GM03348 (cell line): ENCODE results near the gene NFIA.

Source experiments
- DNase-seq: peaks from one replicate; pipeline ENCODE4 v3.0.0; 2012; ENCODE audit warnings: low spot score

The NFIA gene

GRCh38 chr1:61299463-61299862, 217.1 kb downstream of the NFIA start:
- DNase-seq: no peak

DNA sequence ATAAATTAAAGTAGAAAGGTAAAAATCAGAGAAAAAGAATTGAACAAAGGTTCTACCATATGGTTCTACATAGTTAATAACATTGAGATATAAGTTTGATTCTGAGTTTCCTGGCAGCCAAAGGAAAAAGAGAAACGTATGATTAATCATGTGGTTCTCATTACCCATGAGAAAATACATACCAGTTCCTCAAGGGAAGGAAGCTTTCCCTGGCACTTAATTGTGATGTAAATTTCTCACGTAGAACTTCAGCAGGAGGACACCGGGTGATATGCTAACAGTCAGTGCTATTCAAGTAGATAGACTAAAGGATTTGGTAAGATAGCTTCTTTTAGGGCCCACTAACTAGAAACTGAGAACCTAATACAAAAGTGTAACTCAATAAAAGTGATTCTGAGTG, 218.5 kb downstream of the NFIA start:
- DNase-seq: no peak

GRCh38 chr1:61301824-61302657, 219.7 kb downstream of the NFIA start:
- peak; percentile 40 for DNase-seq

- no peak for DNase-seq
Observed at GRCh38 chr1:61307422-61308142, 225.2 kb downstream of the NFIA start.

DNA sequence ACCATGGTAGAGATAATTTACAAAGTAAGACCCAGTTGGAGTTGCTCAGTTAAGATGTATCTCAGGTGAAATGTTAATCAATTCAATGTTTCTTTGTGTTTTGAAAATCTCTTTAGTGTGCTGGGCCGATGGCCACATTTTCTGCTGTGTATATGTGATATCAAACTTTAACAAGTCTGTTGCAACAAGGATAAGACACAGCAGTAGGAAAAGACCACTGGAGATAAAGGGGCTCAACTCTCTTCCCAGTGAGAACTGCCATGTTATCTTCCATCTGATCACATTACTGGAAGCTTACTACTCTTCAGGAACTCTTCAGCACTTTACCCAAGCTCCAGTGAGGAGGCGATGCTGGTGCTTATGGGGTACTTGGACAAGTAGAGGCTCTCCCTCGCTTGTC, 227.7 kb downstream of the NFIA start:
- DNase-seq: no peak

DNA sequence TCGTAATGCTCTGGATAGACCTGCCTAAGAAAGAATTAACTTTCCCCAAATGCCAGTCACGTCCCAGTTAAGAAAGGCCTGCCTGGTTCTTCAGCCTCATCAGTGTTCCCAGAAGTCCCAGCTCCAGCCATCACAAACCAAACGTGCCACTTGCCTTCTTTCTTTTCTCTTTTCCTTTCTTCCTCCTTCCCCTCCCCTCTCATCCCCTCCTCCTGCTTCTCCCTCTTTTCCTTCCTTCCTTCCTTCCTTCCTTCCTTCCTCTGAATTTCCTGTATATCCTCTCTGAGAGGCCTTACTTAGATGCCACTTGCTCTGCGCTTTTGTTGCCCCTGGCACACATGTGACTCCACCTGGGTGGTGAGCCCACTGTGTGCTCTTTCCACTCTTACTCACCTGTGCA, 228.2 kb downstream of the NFIA start:
- DNase-seq: no peak

GRCh38 chr1:61313906-61314422, 231.6 kb downstream of the NFIA start:
- no peak for DNase-seq

DNA sequence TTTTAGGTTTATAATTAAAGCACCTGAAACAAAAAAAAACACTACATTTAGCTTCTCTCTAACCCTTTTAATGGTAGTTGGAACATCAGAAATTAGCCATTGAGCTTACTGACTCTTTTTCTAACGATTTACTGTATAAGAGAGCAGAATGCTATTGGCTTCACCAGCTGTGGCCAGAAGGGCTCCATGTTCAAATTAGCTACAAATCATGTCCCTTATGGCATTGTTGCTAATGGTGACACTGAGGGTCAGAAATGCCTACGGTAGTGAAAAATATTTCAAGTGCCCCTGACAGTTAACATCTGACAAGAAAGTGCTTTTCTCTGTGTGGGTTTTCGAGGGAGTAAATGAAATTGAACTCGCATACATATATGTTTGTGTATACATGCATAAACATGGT, 232.7 kb downstream of the NFIA start:
- DNase-seq: no peak

GRCh38 chr1:61316493-61316892, 234.1 kb downstream of the NFIA start:
- DNase-seq: no peak

DNA sequence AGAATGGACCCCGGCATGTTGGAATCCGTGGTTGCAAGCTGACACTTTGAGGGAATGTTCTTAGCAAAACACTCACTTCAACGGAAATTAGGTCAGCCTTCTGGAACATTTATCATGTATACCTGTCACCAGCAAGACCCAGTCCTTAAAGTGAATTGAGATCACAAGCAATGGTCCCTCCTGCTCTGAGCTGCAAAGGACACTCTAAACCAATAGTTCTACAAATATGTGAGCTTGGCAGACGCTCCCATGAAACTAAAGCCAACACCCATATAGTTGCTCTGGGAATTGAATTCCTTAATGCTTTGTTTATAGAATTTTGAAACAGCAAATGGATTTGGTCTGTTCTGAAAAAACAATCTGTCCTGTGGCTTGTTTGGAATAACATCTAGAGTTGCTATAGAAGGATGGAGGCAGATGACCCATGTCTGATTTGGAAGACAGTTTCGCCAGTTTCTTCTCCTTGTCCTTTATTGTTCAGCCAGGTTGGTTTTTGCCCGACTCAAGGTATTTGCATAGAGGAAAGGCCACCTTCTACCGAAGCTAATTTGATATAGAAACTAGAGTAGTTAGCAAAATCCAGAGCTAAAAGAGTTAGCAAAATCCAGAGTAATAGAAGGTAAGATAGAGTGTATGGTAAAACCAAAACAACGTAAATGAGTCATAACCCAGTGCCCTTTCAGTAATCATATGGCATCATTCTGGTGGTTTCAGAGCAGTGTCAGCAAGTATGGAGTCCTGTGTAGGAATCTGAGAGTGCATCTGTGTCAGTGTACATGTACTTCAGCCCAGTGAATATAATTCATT, 236.2 kb downstream of the NFIA start:
- DNase-seq: peak; percentile 69

DNA sequence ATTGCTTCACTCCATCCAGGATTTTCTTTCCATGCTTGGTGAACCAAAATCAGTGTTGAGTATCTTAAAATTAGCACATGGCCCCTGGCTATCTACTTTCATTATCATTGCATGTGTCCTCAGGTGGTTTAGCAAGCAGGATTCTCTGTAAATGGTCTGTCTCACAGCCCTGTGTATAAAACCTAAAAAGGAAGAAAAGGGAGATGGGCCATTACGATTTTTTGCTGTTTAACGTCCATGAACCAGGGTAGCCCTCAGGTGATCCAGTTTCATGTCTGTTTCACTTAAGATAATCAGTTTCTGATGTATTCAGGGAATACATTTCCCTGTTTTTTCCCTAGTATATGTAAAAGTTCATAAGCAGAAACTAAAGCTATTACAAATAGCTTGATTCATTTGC, 238.2 kb downstream of the NFIA start:
- DNase-seq: no peak

- no peak for DNase-seq
Observed at GRCh38 chr1:61322008-61322744, 239.8 kb downstream of the NFIA start.

DNA sequence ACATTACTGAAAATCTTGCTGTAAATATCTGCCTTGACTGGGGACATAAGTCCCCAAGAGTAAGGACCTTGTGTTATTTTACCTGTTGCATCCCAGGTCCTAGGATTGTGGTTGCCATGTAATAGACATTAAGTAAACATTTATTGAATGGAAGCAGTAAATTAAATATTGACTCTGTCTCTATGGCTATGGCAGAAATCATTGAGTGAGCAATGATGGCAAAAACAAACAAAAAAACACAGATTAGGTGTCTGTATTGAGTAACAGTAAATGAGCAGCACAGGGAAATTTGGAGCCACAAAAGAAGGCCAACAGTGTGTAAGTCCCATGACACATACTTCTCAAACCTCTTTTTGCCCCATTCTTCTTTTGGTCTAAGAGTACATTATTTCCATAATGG, 240.4 kb downstream of the NFIA start:
- no peak for DNase-seq

DNA sequence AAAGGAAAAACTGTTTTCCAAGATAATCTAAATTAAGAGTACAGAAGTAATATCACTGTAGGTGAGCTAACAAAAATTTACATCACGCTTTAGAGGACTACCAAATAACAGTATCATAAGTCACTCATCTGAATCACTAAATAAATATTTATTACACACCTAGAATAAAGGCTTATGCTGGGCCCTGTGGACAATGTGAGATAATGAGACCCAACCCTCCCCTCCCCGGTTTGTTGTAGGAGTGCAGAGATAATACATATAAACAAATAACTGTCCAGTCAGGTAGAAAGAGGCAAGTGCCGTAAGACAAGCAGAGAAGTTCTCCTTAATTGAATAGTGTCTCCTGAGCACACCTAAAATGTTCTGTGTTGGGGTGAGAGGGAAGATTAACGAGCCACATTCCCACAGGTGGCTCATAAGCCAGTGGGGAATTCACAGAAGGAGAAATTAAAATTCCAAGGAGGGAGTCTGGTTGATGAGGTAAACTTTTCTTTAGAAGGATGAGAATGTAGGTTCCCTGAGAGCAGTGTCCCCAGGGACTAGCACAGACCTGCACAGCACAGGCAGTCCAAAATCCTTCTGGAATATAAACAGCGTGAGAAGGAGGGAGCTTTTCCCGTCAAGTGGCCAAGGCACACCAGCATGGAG, 241.4 kb downstream of the NFIA start:
- DNase-seq: no peak

DNA sequence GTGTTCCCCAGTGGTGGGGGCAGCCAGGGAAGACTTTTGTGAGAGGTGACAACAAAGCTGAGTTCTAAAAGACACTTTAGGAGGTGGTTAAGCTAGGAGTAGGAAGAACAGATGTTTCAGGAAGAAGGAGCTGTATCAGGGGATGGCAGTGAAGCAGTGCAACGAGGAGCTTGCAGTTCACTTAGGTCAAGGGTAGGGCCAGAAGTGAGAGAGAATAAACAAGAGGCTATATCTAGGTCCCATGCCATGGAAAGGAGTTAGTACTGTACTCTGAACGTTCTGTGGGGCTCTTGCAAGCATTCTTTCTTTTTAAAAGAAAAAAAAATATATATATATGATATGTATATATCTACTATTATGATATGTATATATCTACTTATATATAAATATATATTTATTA, 244.4 kb downstream of the NFIA start:
- DNase-seq: no peak

DNA sequence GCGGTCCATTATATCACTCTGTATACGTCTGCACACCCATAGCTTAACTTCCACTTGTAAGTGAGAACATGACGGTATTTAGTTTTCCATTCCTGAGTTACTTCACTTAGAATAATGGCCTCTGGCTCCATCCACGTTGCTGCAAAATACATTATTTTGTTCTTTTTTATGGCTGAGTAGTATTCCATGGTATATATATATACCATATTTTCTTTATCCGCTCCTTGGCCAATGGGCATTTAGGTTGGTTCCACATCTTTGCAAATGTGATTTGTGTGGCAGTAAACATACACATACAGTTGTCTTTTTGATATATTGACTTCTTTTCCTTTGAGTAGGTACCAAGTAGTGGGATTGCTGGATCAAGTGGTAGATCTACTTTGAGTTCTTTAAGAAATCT, 245.1 kb downstream of the NFIA start:
- DNase-seq: no peak

GRCh38 chr1:61329556-61329955, 247.2 kb downstream of the NFIA start:
- no peak for DNase-seq

DNA sequence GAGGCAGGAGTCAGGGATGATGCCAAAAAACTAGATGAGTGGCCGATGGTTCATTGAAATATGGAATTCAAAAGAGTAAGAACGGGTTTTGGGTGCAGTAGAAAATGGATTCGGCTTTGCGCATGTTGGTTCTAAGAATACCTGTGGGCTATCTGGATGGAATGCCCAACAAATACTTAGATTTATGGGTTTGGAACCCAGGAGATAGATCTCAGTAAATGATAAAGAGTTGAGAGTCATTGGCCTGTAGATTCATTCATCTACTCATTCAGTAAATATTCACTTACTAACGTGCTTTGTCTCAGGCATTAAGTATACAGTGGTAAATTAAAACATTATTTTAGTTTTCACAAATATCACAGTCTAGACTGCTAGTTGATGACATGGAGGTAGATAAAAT, 247.7 kb downstream of the NFIA start:
- no peak for DNase-seq

DNA sequence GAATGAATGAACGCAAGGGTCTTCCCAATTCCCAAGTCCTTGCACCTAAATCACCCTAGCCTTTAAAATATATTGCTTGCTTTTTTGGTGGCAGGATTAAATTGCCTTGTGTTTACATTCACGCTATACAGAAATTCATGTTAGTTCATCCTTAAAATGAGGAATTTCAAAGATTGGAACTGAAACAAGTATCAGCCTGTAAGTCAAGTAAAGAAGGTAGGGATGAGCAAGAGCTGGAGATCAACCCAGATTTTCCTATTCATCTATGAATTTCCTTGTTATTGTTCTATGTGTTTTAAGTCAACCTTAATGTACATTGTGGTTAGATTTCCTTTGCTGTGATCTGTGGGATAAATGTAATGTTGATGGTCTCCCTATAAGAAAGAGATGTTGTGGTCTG, 248.2 kb downstream of the NFIA start:
- DNase-seq: no peak

DNA sequence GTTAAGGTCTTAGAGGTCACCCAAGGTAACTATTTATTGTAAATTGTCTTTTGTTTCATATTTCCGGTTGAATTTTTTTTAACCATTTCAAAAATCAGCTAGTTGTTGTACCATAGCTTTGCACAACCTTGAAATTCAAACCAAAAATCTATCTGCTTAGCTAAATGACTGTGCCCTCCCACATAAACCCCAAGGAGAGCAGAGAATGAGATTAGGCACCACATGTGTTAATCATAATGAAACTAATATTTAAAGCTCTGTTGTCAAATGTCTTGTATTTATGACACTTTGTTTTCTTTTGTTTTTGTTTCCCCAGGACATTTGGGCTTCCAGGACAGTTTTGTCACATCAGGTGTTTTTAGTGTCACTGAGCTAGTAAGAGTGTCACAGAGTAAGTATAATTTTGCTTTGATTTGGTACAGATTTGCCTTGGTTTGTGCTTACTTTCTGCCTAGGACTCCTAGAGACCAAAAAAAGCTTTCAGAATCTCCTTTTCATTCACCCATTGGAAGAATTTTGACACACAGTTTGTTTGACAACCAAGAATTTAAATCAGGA, 249.9 kb downstream of the NFIA start:
- DNase-seq: no peak

- DNase-seq: no peak
Observed at GRCh38 chr1:61332796-61333195, 250.4 kb downstream of the NFIA start.
